Measurements from ENCODE around the gene SH3YL1. TPM values are rescaled to one million over a fixed set of nuclear protein-coding genes. Genes with fewer than 3 reads are reported as not detected.

SH3YL1 gene
- total RNA-seq, 1 donor from 2014 or later, result 28.6 TPM

DNA sequence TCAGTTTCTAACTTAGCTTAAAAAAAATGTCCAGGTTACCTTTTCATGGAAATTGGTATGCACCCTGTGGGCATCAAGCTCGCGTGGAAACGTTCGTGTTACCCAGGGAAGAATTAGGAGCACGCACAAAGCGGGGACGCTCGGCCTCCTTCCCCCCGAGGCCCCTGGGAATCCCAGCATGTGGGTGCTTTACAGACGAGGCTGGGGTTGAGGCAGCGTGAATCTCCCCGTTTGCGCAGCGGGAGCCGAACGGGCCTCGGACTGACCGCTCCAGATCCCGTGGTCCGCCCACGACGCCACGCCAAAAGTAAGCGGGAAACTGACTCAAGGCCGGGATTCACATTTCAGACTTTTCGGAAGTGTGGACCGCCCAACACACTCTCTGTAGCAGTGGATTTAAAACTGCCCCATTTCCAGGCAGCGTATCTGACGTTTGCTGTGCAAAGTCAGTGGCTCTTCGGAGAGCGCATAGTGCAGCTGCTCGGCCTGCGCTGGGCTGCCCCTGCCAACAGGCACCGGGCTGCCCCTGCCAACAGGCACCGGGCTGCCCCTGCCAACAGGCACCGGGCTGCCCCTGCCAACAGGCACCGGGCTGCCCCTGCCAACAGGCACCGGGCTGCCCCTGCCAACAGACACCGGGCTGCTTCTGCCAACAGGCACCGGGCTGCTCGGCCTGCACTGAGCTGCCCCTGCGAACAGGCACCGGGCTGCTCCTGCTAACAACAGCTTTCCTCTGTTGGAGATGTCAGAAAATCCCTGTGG, 49.7 kb downstream of the SH3YL1 start:
- no peak for DNase-seq

DNA sequence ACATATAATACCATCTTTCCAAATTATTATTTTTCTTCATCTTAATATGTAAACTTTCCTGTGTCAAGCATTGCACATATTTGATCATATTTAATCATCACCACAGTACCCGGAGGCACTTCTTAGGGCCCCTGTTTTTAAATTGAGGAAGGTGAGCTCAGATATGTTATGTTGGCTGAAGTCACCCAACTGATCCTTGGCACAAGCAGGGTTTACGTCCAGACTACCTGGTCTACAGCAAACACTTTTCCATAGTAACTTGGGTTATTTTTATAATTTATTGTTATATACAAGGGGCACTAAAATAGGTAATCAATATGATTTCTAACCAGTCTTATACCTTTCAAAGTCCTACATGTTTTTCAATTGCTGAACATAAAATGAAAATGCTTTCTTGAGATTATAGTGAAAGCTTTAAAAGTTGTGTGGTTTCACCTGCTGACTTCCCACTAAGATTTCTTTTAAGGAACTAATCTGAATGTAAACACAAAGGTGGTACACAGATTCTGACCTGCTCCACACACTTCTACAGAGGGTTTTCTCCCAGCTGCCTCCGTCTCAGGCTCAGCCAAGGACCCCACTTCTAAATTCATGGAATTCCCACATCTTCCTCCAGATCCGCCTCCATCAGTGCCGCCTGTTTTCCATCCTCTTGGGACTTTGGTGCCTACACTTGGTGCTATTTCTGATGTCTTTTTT, 52.2 kb downstream of the SH3YL1 start:
- no peak for DNase-seq

DNA sequence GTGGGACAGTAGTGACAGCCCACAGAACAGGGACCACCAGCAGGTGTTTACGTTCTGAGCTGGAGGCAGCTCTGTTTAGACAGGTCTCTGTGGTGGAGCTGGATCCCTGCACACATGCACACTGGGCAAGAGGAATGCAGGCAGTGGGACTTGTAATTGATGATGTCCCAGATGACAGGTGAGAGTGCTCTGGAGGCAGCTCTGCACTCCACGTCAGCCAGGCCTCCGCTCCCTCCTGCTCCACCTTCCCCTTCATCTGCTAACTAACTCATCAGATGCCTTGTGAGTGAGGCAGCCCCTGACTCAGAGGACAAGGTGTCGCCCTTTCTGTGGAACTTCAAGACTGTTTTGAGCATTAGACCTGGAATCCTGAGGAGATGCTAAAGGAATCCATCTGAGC, 53.2 kb downstream of the SH3YL1 start:
- no peak for DNase-seq

GRCh38 chr2:209470-209869, 54.4 kb downstream of the SH3YL1 start:
- DNase-seq, result no peak

DNA sequence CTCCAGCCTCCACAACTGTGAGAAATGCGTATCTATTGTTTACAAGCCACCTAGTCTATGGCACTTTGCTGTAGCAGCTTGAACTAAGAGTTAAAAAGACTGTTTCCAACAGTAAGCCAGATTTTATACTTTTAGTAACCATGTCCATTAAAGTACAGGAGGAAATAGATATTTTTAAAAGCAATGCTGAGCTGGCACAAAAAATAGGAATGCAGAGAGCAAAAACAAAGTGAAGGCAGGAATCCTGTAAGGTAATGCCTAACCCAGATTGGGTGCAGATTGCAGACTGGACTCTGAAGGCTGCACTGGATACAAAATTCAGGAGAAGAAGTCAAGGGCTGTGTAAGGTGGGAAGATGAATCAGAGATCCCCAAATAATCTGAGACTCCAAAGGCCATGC, 55.5 kb downstream of the SH3YL1 start:
- DNase-seq, result no peak

GRCh38 chr2:203984-204383, 59.8 kb downstream of the SH3YL1 start:
- DNase-seq, result no peak

GRCh38 chr2:203401-203800, 60.4 kb downstream of the SH3YL1 start:
- DNase-seq, result no peak

DNA sequence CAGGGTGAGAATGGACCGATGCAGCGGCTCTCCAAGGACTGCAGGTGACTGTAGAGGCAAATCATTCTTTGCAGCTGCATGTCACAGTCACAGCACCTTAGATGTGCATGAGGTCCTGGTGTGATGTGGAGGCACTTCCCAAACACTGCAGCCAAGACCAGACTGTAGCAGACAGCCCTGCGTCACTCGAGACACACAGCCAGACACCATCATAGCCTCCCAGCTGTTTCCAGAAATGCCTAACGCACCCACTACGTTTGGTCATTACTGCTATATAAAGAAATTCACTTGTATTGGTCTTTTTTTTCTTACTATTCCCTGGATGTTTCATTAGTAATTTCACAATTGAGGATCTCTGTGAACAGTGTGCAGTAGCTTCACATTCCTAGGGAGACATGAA, 60.9 kb downstream of the SH3YL1 start:
- DNase-seq, result no peak

DNA sequence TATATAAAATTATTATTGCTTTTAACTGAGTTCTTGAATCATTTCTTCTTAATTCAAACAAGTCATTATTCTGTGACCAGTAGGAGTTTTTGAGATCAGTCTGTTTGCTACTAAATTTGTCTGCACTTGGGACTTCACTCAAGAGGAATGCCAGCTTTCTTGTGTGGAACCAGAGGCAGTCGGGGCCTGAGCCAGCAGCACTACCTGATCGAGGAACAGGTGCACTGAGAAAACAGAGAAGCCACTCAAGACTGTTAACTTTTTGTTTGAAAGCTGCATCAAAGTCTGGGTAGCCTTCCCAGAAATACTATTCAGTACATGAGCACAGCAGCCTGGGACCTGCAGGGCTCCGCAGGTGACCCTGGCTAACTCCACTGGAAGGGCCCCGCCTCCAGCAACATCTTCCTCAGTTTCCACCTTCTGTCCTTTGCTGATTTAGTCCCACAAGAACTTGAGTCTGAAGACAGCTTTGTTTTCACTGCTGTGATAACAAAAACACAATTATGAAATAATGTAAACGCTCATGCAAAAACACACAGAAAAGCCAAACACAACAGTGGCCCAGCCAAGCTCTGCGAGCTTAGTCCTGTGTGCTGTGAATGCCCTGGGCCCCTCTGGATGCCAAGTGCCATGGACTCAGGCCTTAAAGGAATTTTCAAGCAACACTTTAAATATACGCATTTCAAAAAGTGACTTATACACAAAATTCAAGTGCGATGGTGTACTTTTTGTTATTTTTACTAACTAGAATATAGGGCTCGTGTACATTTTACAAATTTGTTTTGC, 62.0 kb downstream of the SH3YL1 start:
- no peak for DNase-seq

DNA sequence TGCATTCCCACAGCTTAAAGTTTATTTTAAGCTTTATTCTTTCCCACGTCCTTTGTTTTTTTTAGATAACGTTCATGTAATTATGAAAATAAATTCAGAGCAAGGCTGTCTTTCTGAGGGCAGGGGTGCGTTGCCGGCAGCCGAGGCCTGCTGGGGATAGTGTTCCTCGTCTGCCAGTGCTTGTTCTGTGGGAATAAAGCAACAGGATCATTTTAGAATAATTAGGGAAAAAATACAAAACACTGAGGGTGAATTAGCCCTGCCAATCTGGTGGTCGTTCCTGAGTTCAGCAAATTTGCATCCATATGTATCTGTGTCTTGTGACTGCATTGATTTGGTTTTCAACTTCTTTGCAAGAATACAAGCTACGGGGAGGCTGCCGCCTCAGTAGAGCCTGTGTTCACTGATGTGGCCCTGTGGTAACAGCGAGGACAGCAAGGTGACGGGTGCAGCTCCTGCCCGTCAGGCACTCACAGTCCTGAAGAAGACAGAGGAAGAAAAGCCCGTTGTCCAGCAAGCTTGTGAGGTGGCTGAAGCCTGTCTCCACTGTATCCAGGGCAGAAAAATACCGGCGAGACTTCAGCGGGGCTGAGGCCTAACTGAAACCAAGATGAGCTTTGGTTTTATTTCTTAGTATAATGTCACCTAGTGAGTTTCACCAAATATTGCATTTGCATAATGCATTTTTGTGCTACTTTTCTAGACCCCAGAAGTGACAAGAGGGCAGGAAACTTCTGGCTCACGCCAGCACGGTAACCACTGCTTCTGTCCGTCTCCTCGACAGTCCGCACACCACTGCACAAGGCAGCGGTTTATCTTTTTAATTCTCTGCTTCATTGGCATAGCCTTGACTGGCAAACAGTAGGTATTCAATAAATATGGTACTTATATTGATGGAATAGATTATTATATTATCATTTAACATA, 64.5 kb downstream of the SH3YL1 start:
- no peak for DNase-seq

- DNase-seq, result no peak
Observed at GRCh38 chr2:196406-196805, 67.4 kb downstream of the SH3YL1 start.

DNA sequence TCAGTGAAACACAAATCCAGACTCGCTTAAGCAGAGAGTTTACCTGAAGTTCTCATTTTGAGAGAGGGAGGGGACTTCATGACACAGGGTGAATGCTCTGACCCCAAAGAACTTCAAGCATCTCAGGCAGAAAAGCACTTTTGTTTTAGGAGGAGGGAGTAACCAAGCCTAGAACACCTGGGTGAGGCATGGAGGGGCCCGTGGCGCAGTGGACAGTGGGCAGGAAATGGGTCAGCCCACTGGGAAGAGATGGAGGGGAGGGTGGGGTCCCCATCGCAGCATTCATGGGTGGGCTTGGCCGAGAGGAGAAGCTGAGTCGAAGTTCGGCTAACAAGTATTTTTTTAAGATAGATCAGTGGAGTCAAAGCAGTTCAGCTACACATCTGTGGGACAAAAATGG, 67.9 kb downstream of the SH3YL1 start:
- no peak for DNase-seq

GRCh38 chr2:193141-193671, 70.6 kb downstream of the SH3YL1 start:
- no peak for DNase-seq

GRCh38 chr2:191311-192190, 72.3 kb downstream of the SH3YL1 start:
- DNase-seq, result no peak

DNA sequence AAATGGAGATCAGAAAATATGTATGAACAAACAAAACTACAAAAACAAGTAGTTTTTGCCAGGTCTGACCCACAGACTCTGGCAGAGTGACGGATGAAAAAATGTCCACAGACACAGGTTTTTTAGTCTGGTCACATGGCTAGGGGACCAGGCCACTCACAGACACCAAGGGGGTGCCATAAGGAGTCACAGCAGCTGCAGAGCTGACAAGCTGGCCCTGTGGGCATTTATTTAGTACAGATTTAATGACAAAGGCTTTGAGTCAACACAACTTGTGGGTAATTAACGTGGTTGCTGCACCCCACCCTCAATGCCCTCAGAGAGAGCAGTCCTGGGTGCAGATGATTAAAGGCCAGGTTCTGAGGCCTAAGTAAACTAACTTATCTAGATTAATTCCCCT, 76.0 kb downstream of the SH3YL1 start:
- no peak for DNase-seq

DNA sequence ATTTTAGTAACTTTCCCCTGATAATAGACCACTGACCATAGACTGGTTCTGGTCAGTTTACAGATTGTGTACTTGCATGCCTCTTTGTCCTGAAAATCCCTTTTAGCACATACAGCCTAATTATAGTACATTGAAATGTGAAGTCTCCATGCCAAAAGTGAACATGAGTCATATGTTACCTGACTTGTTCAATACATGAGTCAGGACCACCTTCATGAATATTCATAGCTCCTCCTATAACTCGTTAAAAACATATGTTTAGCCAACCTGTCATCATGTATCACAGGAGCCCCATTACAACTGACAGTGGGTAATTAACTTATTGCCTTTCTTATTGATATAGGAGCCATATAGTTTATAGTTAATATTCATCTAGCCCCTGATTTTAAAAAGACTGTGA, 78.6 kb downstream of the SH3YL1 start:
- no peak for DNase-seq

DNA sequence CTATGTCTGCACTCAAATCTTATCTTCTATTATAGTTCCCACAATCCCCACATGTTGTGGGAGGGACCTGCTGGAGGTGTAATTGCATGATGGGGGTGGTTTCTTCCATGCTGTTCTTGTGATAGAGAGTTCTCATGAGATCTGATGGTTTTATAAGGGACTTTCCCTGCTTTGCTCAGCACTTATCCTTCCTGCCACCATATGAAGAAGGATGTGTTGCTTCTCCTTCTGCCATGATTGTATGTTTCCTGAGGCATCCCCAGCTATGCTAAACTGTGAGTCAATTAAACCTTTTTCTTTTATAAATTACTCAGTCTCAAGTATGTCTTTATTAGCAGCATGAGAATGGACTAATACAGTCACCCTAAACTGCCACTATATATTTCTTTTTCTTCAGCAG, 79.1 kb downstream of the SH3YL1 start:
- no peak for DNase-seq

- DNase-seq, result no peak
Observed at GRCh38 chr2:182509-183122, 81.2 kb downstream of the SH3YL1 start.

DNA sequence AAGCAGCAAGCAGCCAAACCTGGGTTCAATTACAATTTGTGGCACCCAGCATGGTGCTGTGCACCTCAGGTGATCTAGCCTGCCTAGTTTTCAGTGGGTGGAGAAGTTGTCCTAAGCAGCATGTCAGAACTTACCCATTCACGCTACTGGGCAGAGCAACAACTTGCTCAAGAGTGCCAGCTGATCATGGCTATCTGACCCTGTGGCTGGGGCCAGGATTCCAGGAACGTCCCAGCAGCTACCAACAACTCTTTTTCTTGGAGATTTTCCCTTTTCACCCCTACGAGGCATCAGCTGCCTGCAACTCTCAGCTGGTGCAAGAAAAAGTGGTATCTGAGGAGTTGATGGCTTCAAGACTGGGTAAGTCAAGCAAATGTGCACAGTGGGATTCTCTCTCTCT, 83.5 kb downstream of the SH3YL1 start:
- DNase-seq, result no peak

- DNase-seq, result no peak
Observed at GRCh38 chr2:179886-180285, 83.9 kb downstream of the SH3YL1 start.

DNA sequence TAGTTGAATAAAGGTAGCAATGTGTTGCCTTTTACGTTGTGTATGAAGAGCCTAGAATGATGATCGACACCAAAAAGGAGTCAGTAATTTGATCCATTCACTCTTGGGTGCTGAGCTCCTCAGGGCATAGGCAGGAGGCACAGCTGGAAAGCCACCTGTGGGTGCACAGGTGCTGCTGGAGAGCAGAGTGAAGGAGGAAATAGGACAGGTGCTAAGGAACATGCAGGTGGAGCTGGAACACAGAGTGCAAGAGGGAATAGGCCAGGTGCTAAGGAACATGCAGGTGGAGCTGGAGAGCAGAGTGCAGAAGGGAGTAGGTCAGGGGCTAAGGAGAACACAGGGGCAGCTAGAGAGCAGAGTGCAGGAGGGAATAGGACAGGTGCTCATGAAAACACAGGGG, 86.1 kb downstream of the SH3YL1 start:
- DNase-seq, result no peak
